Stimulated activated CD8-positive, alpha-beta memory T cell treated with anti-CD3 and anti-CD28 coated beads, Interleukin-12 subunit alpha, Interleukin-12 subunit beta, amount 100 ng/mL, for 1 hour (primary cell): ENCODE data around the gene DDX24.

Source experiments
- DNase-seq: peaks from one replicate; pipeline ENCODE4 v3.0.0-alpha.2; 2020; ENCODE audit warnings: low read depth

DDX24 gene

GRCh38 chr14:94113908-94114588 lies 33.0 kb upstream of the DDX24 start:
- DNase-seq: no peak

GRCh38 chr14:94113490-94113889 lies 32.5 kb upstream of the DDX24 start:
- DNase-seq: no peak

GRCh38 chr14:94113073-94113472 lies 32.1 kb upstream of the DDX24 start:
- DNase-seq: no peak

GRCh38 chr14:94112513-94113063 lies 31.6 kb upstream of the DDX24 start:
- DNase-seq: no peak

GRCh38 chr14:94111276-94112095 lies 30.5 kb upstream of the DDX24 start:
- DNase-seq: no peak

GRCh38 chr14:94110552-94111181 lies 29.7 kb upstream of the DDX24 start, which contains the start of gene IFI27:
IFI27 (plus strand) TSS chr14:94110736.
- DNase-seq: no peak

GRCh38 chr14:94109915-94110250 lies 28.9 kb upstream of the DDX24 start:
- no peak for DNase-seq

GRCh38 chr14:94104731-94105130 lies 23.7 kb upstream of the DDX24 start:
- no peak for DNase-seq

GRCh38 chr14:94103554-94104150 lies 22.6 kb upstream of the DDX24 start:
- no peak for DNase-seq

GRCh38 chr14:94102768-94103482 lies 21.9 kb upstream of the DDX24 start:
- DNase-seq: no peak

- DNase-seq: no peak
These were observed 20.7 kb upstream of the DDX24 start for GRCh38 chr14:94101748-94102147.

- DNase-seq: no peak
These were observed 19.8 kb upstream of the DDX24 start for GRCh38 chr14:94100847-94101246.

GRCh38 chr14:94099006-94099405 lies 18.0 kb upstream of the DDX24 start:
- no peak for DNase-seq

- DNase-seq: no peak
These were observed 17.5 kb upstream of the DDX24 start for GRCh38 chr14:94098326-94098992.

- no peak for DNase-seq
These were observed 16.1 kb upstream of the DDX24 start for GRCh38 chr14:94097091-94097490.

- DNase-seq: no peak
These were observed 12.4 kb upstream of the DDX24 start for GRCh38 chr14:94093418-94093817.

GRCh38 chr14:94089479-94089878 lies 8.5 kb upstream of the DDX24 start:
- no peak for DNase-seq

- DNase-seq: no peak
These were observed 7.5 kb upstream of the DDX24 start for GRCh38 chr14:94088516-94088915.

GRCh38 chr14:94087891-94088290 lies 6.9 kb upstream of the DDX24 start:
- DNase-seq: no peak

GRCh38 chr14:94081386-94081820 lies 401 bp upstream of the DDX24 start:
- no peak for DNase-seq
